GM13977 (cell line): Measurements from ENCODE around the gene KRTAP5-6.

Source experiments
- DNase-seq: peaks from one replicate; pipeline ENCODE4 v3.0.0; 2012; ENCODE audit warnings: low spot score
- in situ Hi-C: fragments of 300-500 bp; cut with MboI; formaldehyde crosslinking; loops from one replicate; pipeline ENCODE4 v1.12.0; 2022; ENCODE audit warnings: low sequenced_read_pairs, low pct_unique_long_range_greater_than_20kb, mixed read lengths, inconsistent platforms; ENCODE audit not compliant: unreplicated experiment
- TF ChIP-seq, protein P1 (sequence below): IDR thresholded peaks from 2 replicates; pipeline ENCODE4 v1.5.1; 2012; ENCODE audit warnings: mild to moderate bottlenecking, control low read depth; ENCODE audit not compliant: insufficient read depth; ENCODE audit errors: extremely low read depth, missing control alignments

The KRTAP5-6 gene, protein sequence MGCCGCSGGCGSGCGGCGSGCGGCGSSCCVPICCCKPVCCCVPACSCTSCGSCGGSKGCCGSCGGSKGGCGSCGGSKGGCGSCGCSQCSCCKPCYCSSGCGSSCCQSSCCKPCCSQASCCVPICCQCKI

DNA sequence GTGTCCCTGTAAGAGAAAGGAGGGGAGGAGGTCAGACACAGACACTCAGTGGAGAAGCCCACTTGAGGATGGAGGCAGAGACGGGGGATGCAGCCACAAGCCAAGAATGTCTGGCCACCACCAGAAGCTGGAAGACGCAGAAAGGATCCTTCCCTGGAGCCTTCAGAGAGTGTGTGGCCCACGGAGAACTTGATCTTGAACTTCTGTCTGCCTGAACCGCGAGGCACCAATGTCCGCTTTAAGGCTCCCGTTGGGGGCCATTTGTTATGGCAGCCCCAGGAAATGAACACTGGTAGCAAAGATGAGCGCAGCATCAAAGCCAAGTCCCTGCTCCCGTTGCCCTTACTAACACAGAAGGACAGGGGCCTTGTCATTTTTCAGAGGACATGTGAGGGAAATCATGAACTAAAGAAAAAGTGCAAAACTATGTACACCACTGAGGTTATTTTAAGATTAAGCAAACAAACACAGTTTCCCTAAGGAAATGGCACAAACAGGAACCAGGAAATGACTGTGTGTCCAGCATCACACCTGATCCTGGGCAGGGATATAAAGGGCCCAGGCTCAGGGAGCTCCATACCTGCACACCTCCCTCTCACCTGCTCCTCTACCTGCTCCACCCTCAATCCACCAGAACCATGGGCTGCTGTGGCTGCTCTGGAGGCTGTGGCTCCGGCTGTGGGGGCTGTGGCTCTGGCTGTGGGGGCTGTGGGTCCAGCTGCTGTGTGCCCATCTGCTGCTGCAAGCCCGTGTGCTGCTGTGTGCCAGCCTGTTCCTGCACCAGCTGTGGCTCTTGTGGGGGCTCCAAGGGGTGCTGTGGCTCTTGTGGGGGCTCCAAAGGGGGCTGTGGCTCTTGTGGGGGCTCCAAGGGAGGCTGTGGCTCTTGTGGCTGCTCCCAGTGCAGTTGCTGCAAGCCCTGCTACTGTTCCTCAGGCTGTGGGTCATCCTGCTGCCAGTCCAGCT, at the start of gene KRTAP5-6:
KRTAP5-6 (plus strand) TSS at position 588 of the 963 bp plus-strand sequence; CDS start at position 639, 51 bp downstream.
- TF ChIP-seq, protein P1, sequence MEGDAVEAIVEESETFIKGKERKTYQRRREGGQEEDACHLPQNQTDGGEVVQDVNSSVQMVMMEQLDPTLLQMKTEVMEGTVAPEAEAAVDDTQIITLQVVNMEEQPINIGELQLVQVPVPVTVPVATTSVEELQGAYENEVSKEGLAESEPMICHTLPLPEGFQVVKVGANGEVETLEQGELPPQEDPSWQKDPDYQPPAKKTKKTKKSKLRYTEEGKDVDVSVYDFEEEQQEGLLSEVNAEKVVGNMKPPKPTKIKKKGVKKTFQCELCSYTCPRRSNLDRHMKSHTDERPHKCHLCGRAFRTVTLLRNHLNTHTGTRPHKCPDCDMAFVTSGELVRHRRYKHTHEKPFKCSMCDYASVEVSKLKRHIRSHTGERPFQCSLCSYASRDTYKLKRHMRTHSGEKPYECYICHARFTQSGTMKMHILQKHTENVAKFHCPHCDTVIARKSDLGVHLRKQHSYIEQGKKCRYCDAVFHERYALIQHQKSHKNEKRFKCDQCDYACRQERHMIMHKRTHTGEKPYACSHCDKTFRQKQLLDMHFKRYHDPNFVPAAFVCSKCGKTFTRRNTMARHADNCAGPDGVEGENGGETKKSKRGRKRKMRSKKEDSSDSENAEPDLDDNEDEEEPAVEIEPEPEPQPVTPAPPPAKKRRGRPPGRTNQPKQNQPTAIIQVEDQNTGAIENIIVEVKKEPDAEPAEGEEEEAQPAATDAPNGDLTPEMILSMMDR = no peak
- DNase-seq = no peak
- in situ Hi-C loops = loop anchor here (25.0 kb wide), 1 partner anchor 465 kb away; the partner anchor contains the start of genes INS and TH

DNA sequence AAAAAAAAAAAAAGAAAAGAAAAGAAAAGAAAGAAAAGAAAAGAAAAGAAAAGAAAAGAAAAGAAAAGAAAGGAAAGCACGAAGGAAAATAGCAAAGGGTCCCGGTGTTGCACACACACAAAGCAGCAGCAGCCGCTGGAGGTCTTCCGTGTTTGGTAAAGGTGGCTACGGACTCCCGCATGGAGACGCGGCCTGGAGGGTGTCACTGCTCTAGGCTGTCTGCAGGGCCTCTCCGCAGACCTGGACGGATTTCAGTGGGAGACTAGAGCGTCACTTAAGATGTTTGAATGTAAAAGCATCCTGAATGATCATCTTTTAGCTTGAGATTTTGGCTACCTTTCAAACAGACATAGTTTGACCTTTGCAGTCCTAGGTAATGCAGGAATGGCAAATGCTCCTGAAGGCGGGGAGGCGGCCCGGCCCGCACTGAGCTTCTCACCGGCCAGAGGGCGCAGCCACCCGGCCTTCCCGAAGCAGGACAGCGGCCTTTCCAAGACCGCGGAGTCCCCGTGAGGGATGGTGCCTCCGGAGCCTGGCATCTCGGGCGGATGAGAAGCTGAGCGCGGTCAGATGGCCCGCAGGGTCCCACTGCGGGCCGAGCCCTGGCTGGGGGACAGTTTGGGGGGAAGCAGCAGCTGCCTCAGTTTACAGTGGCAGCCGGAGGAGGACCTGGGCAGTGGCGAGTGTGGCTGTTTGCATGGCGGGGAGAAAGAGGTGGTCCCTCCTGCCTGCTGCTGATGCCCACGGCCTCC, 48.9 kb upstream of the KRTAP5-6 start:
- TF ChIP-seq, protein P1 = no peak
- no peak for DNase-seq
- in situ Hi-C loops = no loop called here

DNA sequence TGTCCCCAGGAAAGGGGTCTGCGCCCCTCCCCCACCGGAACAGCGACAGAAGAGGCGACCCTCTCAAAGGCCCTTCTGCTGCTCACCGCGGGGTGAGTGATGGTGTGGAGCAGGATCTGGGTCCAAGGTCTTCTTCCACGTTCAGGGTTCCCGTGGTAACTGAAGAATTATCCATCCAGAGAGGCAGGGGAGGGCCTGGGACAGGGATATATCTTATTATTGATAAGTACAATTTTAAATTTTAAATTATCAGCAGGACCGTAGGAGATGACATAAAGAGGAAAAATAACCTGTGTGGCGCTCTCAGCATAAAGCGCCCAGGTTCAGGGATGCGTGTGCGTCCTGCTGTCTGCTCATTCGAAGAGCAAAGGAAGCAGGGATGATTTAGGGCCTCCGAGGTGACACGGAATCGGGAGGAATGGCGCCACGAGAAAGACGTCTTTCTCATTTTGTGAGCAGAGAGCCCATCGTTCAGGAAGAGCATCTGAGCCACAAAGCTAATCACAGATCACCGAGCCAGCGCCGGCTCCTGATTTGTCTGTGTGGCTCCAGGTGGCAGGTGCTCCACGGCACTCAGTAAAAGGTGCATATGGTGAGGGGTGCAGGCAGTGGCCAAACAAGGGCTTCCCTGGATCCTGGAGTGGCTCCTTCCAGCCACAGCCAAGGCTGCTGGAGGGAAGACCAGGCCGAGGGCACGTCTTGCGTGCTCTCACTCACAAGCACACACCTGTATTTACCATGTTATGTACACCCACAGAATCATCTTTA, 48.2 kb upstream of the KRTAP5-6 start:
- in situ Hi-C loops = no loop called here
- TF ChIP-seq, protein P1 = no peak
- no peak for DNase-seq

DNA sequence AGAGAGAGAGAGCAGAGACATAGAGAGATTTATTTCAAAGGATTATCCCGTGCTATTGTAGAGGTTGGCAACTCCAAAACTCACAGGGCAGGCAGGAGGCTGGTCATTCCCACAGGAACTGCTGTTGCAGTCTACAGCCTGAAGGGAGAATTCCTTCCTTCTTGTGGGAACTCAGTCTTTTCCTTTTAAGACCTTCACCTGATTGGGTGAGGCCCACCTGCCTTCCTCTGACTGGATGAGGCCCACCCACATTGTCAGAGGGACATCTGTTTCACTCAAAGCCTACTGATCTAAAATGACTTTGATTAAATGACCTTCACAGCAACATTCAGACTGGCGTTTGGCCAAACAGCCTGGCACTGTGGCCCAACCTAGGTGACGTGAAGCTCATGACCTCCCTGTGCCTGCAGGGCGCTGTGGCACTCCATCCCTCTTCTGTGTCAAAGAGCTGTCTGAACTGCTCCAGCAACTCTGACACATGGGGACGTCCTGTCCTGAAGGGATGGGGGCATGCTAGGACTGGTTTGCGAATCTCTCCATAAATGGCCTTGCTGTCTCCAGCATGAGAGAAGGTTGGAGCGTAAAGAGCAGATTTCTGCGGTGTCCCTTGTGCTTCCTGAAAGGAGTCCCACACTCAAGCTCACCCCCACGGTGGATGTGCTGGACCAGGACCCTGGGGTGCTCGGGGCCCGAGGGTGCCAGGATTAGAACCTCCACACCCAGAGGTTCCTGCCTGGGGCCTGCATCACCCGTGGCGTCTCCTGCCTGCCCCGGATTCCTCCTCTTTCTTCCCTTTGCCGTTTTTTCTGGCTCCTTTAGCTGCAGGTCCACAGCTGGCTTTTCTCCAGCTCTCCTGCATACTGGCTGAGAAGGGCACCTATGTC, 46.7 kb upstream of the KRTAP5-6 start:
- DNase-seq = no peak
- TF ChIP-seq, protein P1 = no peak
- in situ Hi-C loops = no loop called here

DNA sequence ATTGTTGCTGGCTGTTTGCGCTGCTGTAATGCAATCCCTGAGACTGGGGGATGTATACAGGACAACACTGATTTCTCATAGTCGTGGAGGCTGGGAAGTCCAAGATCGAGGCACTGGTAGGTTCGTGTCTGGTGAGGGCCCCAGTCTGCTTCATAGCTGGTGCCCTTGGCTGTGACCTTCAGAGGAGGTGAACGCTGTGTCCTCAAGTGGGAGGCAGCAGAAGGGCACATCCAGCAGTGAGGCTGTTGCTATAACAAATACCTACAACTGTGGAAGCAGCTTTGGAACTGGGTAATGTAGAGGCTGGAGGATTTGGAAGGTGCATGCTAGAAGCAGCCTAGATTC, 46.1 kb upstream of the KRTAP5-6 start:
- TF ChIP-seq, protein P1 = no peak
- in situ Hi-C loops = no loop called here
- no peak for DNase-seq
